ENCODE measurements around the gene PLA2G15. TPM values are rescaled to one million over a fixed set of nuclear protein-coding genes. Genes with fewer than 3 reads are reported as not detected.

Gene PLA2G15
- total and polyA plus RNA-seq, 2 of the 13 experiments (the other 11 are each of a cell fraction or from before 2014, with no cell fraction given), result 14.4 to 23.7 TPM

- WGBS (ENCODE audit: low lambda C conversion rate), result 36% methylated on average over 9 of the region's 13 CpGs
- FAIRE-seq, result peak; percentile 78
- Histone ChIP-seq H3K9ac (ENCODE audit: insufficient read depth, low read depth, low read length) (peak overlapping the region; percentile 73), H2AFZ (ENCODE audit: low read length) (peak overlapping the region; percentile 73), H3K4me2 (ENCODE audit: low read depth, low read length) (peak overlapping the region; percentile 67), H3K36me3 (replicated peaks in 1 of 2; ENCODE audit: control insufficient read depth in 1 of 2, insufficient read depth in 2 of 2, low read length in 2 of 2) (peaks cover 2 to 21% of the 10 kb centered on the region in 2 experiments; a peak in 4 of 5 replicates), H3K4me1 (ENCODE audit: insufficient read depth, low read length) (peaks cover 45% of the 10 kb centered on the region), H3K27me3 (ENCODE audit: control insufficient read depth in 1 of 2, insufficient read depth in 2 of 2, low read length in 2 of 2) (no peaks in the 10 kb centered on the region), H4K20me1 (ENCODE audit: insufficient read depth, low read length) (no peaks in the 10 kb centered on the region), H3K27ac (ENCODE audit: extremely low read length, insufficient read depth, low read length) (peak overlapping the region; percentile 87), H3K4me3 (replicated peaks in 1 of 3; ENCODE audit: insufficient read depth in 1 of 3, low read depth in 2 of 3, low read length in 3 of 3) (peak overlapping the region in 1 of 3 experiments; percentile 47; a peak in 2 of 6 replicates), H3K9me3 (ENCODE audit: low read length) (no peaks in the 10 kb centered on the region), H3K79me2 (ENCODE audit: insufficient read depth, low read length) (no peaks in the 10 kb centered on the region)
- ChIA-PET POLR2A (interaction anchor here (0.8 to 3.3 kb wide), 19 partner anchors 11 to 178 kb away, joined by 3 to 92 read pairs (median 5); partner anchors contain the start of genes ESRP2, PLA2G15, PRMT7 and SLC7A6OS), CTCF (ENCODE audit: low intra/inter-chr PET ratio, low total read pairs) (interaction anchor here (2.0 kb wide), 1 partner anchor 71 kb away, joined by 8 read pairs; no protein-coding TSS in a partner anchor)
- ATAC-seq, result peak; percentile 89
- in situ Hi-C loops (cut with HindIII; ENCODE audit: extremely low pct_ligation_motif_present, low pct_unique_long_range_greater_than_20kb), result no loop called here
- intact Hi-C loops (cut with micrococcal nuclease; ENCODE audit: unreplicated experiment), result no loop called here
- DNase-seq (ENCODE audit: low spot score), result peak; percentile 95
- no TSS peak for BruUV-seq (replicated peaks)
- no peak for TF ChIP-seq HNRNPLL (IDR thresholded peaks at IDR 0.05; ENCODE audit: low read depth, low read length, poor library complexity, severe bottlenecking)
- no peak for TF ChIP-seq ZNF75D (CRISPR knock-in tag; IDR thresholded peaks at IDR 0.05; ENCODE audit: borderline replicate concordance)
- peak; percentile 78 for TF ChIP-seq ZNF709 (CRISPR knock-in tag; IDR thresholded peaks at IDR 0.05)
- 0 out of 2 replicates have a peak, but pooled peaks have one; percentile 70 for TF ChIP-seq ZNF264 (CRISPR knock-in tag; IDR thresholded peaks at IDR 0.05)
- TF ChIP-seq ZNF564 (CRISPR knock-in tag; IDR thresholded peaks at IDR 0.05), result peak; percentile 64; the same call in 1 of the 2 replicates
- 0 out of 2 replicates have a peak, but pooled peaks have one; percentile 28 for TF ChIP-seq SSRP1 (CRISPR knock-in tag; IDR thresholded peaks at IDR 0.05)
- peak; percentile 90 for TF ChIP-seq ZMAT3 (CRISPR knock-in tag; conservative IDR thresholded peaks at IDR 0.05)
- peak; percentile 79; the same call in 1 of the 2 replicates for TF ChIP-seq SMAD1 (CRISPR knock-in tag; IDR thresholded peaks at IDR 0.05; ENCODE audit: borderline replicate concordance, low read depth)
- peak; percentile 87; the same call in 1 of the 2 replicates for TF ChIP-seq NFKB2 (CRISPR knock-in tag; IDR thresholded peaks at IDR 0.05; ENCODE audit: borderline replicate concordance)
- TF ChIP-seq NPAS2 (CRISPR knock-in tag; IDR thresholded peaks at IDR 0.05; ENCODE audit: borderline replicate concordance), result no peak
- TF ChIP-seq ZFP1 (CRISPR knock-in tag; IDR thresholded peaks at IDR 0.05), result no peak
- TF ChIP-seq FOXA3 (CRISPR knock-in tag; IDR thresholded peaks at IDR 0.05), result peak; percentile 82
- no peak for TF ChIP-seq HNF4G (IDR thresholded peaks at IDR 0.05; ENCODE audit: borderline replicate concordance, low read depth, low read length)
- TF ChIP-seq HNF4G (CRISPR knock-in tag; IDR thresholded peaks at IDR 0.05; ENCODE audit: borderline replicate concordance, low read depth), result peak; percentile 54; the same call in 1 of the 2 replicates
- TF ChIP-seq ZNF101 (CRISPR knock-in tag; IDR thresholded peaks at IDR 0.05; ENCODE audit: borderline replicate concordance, low read depth), result no peak
- no peak; the same call in 1 of the 2 replicates for TF ChIP-seq ZNF749 (CRISPR knock-in tag; IDR thresholded peaks at IDR 0.05; ENCODE audit: borderline replicate concordance)
- peak; percentile 88 for TF ChIP-seq ZNF501 (CRISPR knock-in tag; IDR thresholded peaks at IDR 0.05)
- TF ChIP-seq AHR (CRISPR knock-in tag; IDR thresholded peaks at IDR 0.05), result no peak
- TF ChIP-seq HOXD1 (CRISPR knock-in tag; IDR thresholded peaks at IDR 0.05), result peak; percentile 80; the same call in 1 of the 2 replicates
- TF ChIP-seq KMT2B (CRISPR knock-in tag; IDR thresholded peaks at IDR 0.05), result peak; percentile 79
- TF ChIP-seq ZIK1 (CRISPR knock-in tag; IDR thresholded peaks at IDR 0.05; ENCODE audit: borderline replicate concordance, low read depth), result peak; percentile 68; the same call in 1 of the 2 replicates
- TF ChIP-seq CEBPG (CRISPR knock-in tag; IDR thresholded peaks at IDR 0.05), result peak; percentile 18; the same call in 1 of the 2 replicates
- TF ChIP-seq SP5 (CRISPR knock-in tag; IDR thresholded peaks at IDR 0.05; ENCODE audit: borderline replicate concordance, low read depth), result peak; percentile 100
- no peak for TF ChIP-seq NFE2L2 (IDR thresholded peaks at IDR 0.05; ENCODE audit: low read length)
- TF ChIP-seq, protein P1, sequence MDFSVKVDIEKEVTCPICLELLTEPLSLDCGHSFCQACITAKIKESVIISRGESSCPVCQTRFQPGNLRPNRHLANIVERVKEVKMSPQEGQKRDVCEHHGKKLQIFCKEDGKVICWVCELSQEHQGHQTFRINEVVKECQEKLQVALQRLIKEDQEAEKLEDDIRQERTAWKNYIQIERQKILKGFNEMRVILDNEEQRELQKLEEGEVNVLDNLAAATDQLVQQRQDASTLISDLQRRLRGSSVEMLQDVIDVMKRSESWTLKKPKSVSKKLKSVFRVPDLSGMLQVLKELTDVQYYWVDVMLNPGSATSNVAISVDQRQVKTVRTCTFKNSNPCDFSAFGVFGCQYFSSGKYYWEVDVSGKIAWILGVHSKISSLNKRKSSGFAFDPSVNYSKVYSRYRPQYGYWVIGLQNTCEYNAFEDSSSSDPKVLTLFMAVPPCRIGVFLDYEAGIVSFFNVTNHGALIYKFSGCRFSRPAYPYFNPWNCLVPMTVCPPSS (IDR thresholded peaks at IDR 0.05), result no peak
Measured at GRCh38 chr16:68257906-68258800, 13.0 kb downstream of the PLA2G15 start.

All from HepG2 (cell line).